ENCODE results near the gene APLP2.
"Not testable (repeated sequence)": the region's sequence is repeated elsewhere in the genome, so short reads cannot be mapped to it uniquely, and the experiment has no call there.

Gene APLP2

GRCh38 chr11:130151196-130151595 is 81.5 kb downstream of the APLP2 start:
- no peak for DNase-seq

- DNase-seq, result no peak
Observed at GRCh38 chr11:130156108-130157022, 86.7 kb downstream of the APLP2 start.

- no peak for DNase-seq
Observed at GRCh38 chr11:130157101-130157500, 87.4 kb downstream of the APLP2 start.

GRCh38 chr11:130157840-130158239 is 88.1 kb downstream of the APLP2 start:
- no peak for DNase-seq

GRCh38 chr11:130159139-130159538 is 89.4 kb downstream of the APLP2 start:
- DNase-seq, result no peak

- DNase-seq, result peak; percentile 24
Observed at GRCh38 chr11:130159657-130160497, 90.2 kb downstream of the APLP2 start, which contains the start of gene ST14. Gene ST14, plus strand, starts transcription at chr11:130159782. Its CDS starts 198 bp downstream, at chr11:130159980.

GRCh38 chr11:130160498-130161155 is 90.9 kb downstream of the APLP2 start:
- no peak for DNase-seq

GRCh38 chr11:130161441-130162145 is 91.9 kb downstream of the APLP2 start:
- no peak for DNase-seq

GRCh38 chr11:130162733-130163132 is 93.0 kb downstream of the APLP2 start:
- peak; percentile 22 for DNase-seq

- peak; percentile 56 for DNase-seq
Observed at GRCh38 chr11:130163346-130164220, 93.9 kb downstream of the APLP2 start.

GRCh38 chr11:130164221-130164570 is 94.5 kb downstream of the APLP2 start:
- no peak for DNase-seq

- no peak for DNase-seq
Observed at GRCh38 chr11:130165601-130166456, 96.1 kb downstream of the APLP2 start.

GRCh38 chr11:130166457-130166784 is 96.7 kb downstream of the APLP2 start:
- no peak for DNase-seq

GRCh38 chr11:130167146-130167545 is 97.5 kb downstream of the APLP2 start:
- no peak for DNase-seq

GRCh38 chr11:130168105-130168504 is 98.4 kb downstream of the APLP2 start:
- no peak for DNase-seq

GRCh38 chr11:130170345-130170744 is 100.7 kb downstream of the APLP2 start:
- DNase-seq, result no peak

GRCh38 chr11:130171534-130171933 is 101.8 kb downstream of the APLP2 start:
- DNase-seq, result no peak

GRCh38 chr11:130172001-130172400 is 102.3 kb downstream of the APLP2 start:
- not testable (repeated sequence) for DNase-seq

- no peak for DNase-seq
Observed at GRCh38 chr11:130174642-130175041, 104.9 kb downstream of the APLP2 start.

- no peak for DNase-seq
Observed at GRCh38 chr11:130175898-130176297, 106.2 kb downstream of the APLP2 start.

GRCh38 chr11:130177782-130178181 is 108.1 kb downstream of the APLP2 start:
- DNase-seq, result peak; percentile 27

All from DMS153 (cell line).